Effector memory CD8-positive, alpha-beta T cell (primary cell): ENCODE results near the gene KRTAP10-12.

Experiments used
- ATAC-seq: fragments of 150-1000 bp; cut with Tn5 transposase; replicated peaks from 2 replicates; pipeline ENCODE4 v1.10.0; 2021; ENCODE audit warnings: mild to moderate bottlenecking, moderate library complexity
- DNase-seq, 3 experiments: peaks; one replicate each; pipeline ENCODE4 v3.0.0; 2021
- H3K27ac Mint-ChIP-seq, 2 donors: one replicate each; pipeline ENCODE4 v1.8.0; 2022; ENCODE audit warnings: mild to moderate bottlenecking in 2 of 2, mixed read lengths in 2 of 2, moderate library complexity in 2 of 2
- H3K27me3 Mint-ChIP-seq, 2 donors: one replicate each; pipeline ENCODE4 v1.8.0; 2022; ENCODE audit warnings: mixed read lengths in 2 of 2
- H3K36me3 Mint-ChIP-seq: one replicate; pipeline ENCODE4 v1.8.0; 2022; ENCODE audit warnings: mild to moderate bottlenecking, moderate library complexity, mixed read lengths; ENCODE audit not compliant: insufficient read depth
- H3K4me1 Mint-ChIP-seq, 2 donors: one replicate each; pipeline ENCODE4 v1.8.0; 2022; ENCODE audit warnings: low read depth in 2 of 2, mixed read lengths in 2 of 2
- H3K4me3 Mint-ChIP-seq, 2 donors: one replicate each; pipeline ENCODE4 v1.8.0; 2022; ENCODE audit warnings: mild to moderate bottlenecking in 2 of 2, mixed read lengths in 2 of 2, moderate library complexity in 2 of 2
- H3K9me3 Mint-ChIP-seq, 2 donors: one replicate each; pipeline ENCODE4 v1.8.0; 2022; ENCODE audit warnings: mixed read lengths in 2 of 2

Gene KRTAP10-12

GRCh38 chr21:44713846-44714245, 16.9 kb downstream of the KRTAP10-12 start:
- no peak for DNase-seq
- H3K9me3 Mint-ChIP-seq, result no peaks in the 10 kb centered on the region
- peaks cover 68 to 80% of the 10 kb centered on the region in 2 donors for H3K27me3 Mint-ChIP-seq
- H3K4me1 Mint-ChIP-seq, result peaks cover 20 to 31% of the 10 kb centered on the region in 2 donors
- H3K36me3 Mint-ChIP-seq, result no peaks in the 10 kb centered on the region
- no peak overlapping the region for H3K4me3 Mint-ChIP-seq
- ATAC-seq, result no peak
- H3K27ac Mint-ChIP-seq, result no peak overlapping the region

GRCh38 chr21:44714905-44715304, 17.9 kb downstream of the KRTAP10-12 start:
- H3K4me3 Mint-ChIP-seq, result no peak overlapping the region
- H3K4me1 Mint-ChIP-seq, result peaks cover 9 to 22% of the 10 kb centered on the region in 2 donors
- no peaks in the 10 kb centered on the region for H3K36me3 Mint-ChIP-seq
- H3K27me3 Mint-ChIP-seq, result peaks cover 67 to 80% of the 10 kb centered on the region in 2 donors
- DNase-seq, result no peak
- H3K27ac Mint-ChIP-seq, result no peak overlapping the region
- ATAC-seq, result no peak
- no peaks in the 10 kb centered on the region for H3K9me3 Mint-ChIP-seq

GRCh38 chr21:44716984-44717383, 20.0 kb downstream of the KRTAP10-12 start:
- H3K4me1 Mint-ChIP-seq, result peaks cover 5 to 8% of the 10 kb centered on the region in 2 donors
- no peaks in the 10 kb centered on the region for H3K36me3 Mint-ChIP-seq
- no peak overlapping the region for H3K4me3 Mint-ChIP-seq
- DNase-seq (no peak), ATAC-seq (no peak)
- H3K27me3 Mint-ChIP-seq, result peaks cover 54 to 77% of the 10 kb centered on the region in 2 donors
- no peaks in the 10 kb centered on the region for H3K9me3 Mint-ChIP-seq
- no peak overlapping the region for H3K27ac Mint-ChIP-seq

GRCh38 chr21:44718093-44718492, 21.1 kb downstream of the KRTAP10-12 start:
- H3K27me3 Mint-ChIP-seq, result peaks cover 52 to 74% of the 10 kb centered on the region in 2 donors
- DNase-seq (no peak), ATAC-seq (no peak)
- no peaks in the 10 kb centered on the region for H3K9me3 Mint-ChIP-seq
- peaks cover 11% of the 10 kb centered on the region in 2 donors for H3K4me1 Mint-ChIP-seq
- H3K36me3 Mint-ChIP-seq, result no peaks in the 10 kb centered on the region
- H3K4me3 Mint-ChIP-seq, result no peak overlapping the region
- no peak overlapping the region for H3K27ac Mint-ChIP-seq

- peaks cover 51 to 74% of the 10 kb centered on the region in 2 donors for H3K27me3 Mint-ChIP-seq
- H3K36me3 Mint-ChIP-seq, result no peaks in the 10 kb centered on the region
- H3K27ac Mint-ChIP-seq, result no peak overlapping the region
- H3K9me3 Mint-ChIP-seq, result no peaks in the 10 kb centered on the region
- ATAC-seq, result no peak
- H3K4me1 Mint-ChIP-seq, result peaks cover 14 to 15% of the 10 kb centered on the region in 2 donors
- H3K4me3 Mint-ChIP-seq, result no peak overlapping the region
- DNase-seq, result no peak
Observed at GRCh38 chr21:44718571-44718970, 21.6 kb downstream of the KRTAP10-12 start.

- ATAC-seq (no peak), DNase-seq (no peak)
- H3K27me3 Mint-ChIP-seq, result peaks cover 41 to 71% of the 10 kb centered on the region in 2 donors
- no peak overlapping the region for H3K4me3 Mint-ChIP-seq
- H3K4me1 Mint-ChIP-seq, result peaks cover 11 to 14% of the 10 kb centered on the region in 2 donors
- no peaks in the 10 kb centered on the region for H3K9me3 Mint-ChIP-seq
- no peak overlapping the region for H3K27ac Mint-ChIP-seq
- H3K36me3 Mint-ChIP-seq, result no peaks in the 10 kb centered on the region
Observed at GRCh38 chr21:44720170-44720569, 23.2 kb downstream of the KRTAP10-12 start.

- DNase-seq (no peak), ATAC-seq (no peak)
- Mint-ChIP-seq H3K36me3 (no peaks in the 10 kb centered on the region), H3K4me3 (peak overlapping the region; percentile 73 to 80), H3K27ac (peak overlapping the region; percentile 25 to 79), H3K27me3 (peaks cover 41 to 85% of the 10 kb centered on the region in 2 donors), H3K9me3 (no peaks in the 10 kb centered on the region), H3K4me1 (peaks cover 12 to 14% of the 10 kb centered on the region in 2 donors)
Observed at GRCh38 chr21:44722731-44723130, 25.8 kb downstream of the KRTAP10-12 start.

- ATAC-seq (peak; percentile 82), DNase-seq (peak in 2 of 3 experiments; percentile 29 to 33)
- peaks cover 14 to 16% of the 10 kb centered on the region in 2 donors for H3K4me1 Mint-ChIP-seq
- H3K27me3 Mint-ChIP-seq, result peaks cover 34 to 85% of the 10 kb centered on the region in 2 donors
- no peaks in the 10 kb centered on the region for H3K36me3 Mint-ChIP-seq
- H3K27ac Mint-ChIP-seq, result peak overlapping the region; percentile 25 to 79
- H3K4me3 Mint-ChIP-seq, result peak overlapping the region; percentile 73 to 80
- H3K9me3 Mint-ChIP-seq, result no peaks in the 10 kb centered on the region
Observed at GRCh38 chr21:44723177-44724131, 26.5 kb downstream of the KRTAP10-12 start.

GRCh38 chr21:44724196-44724595, 27.2 kb downstream of the KRTAP10-12 start:
- peak overlapping the region in 1 of 2 donors; percentile 42 for H3K4me3 Mint-ChIP-seq
- H3K27me3 Mint-ChIP-seq, result peaks cover 27 to 78% of the 10 kb centered on the region in 2 donors
- no peak for ATAC-seq
- H3K9me3 Mint-ChIP-seq, result no peaks in the 10 kb centered on the region
- no peak for DNase-seq
- H3K4me1 Mint-ChIP-seq, result peaks cover 14 to 16% of the 10 kb centered on the region in 2 donors
- H3K36me3 Mint-ChIP-seq, result no peaks in the 10 kb centered on the region
- H3K27ac Mint-ChIP-seq, result peak overlapping the region in 1 of 2 donors; percentile 65

- no peak overlapping the region for H3K27ac Mint-ChIP-seq
- ATAC-seq (no peak), DNase-seq (no peak)
- no peaks in the 10 kb centered on the region for H3K9me3 Mint-ChIP-seq
- no peaks in the 10 kb centered on the region for H3K36me3 Mint-ChIP-seq
- peaks cover 21 to 73% of the 10 kb centered on the region in 2 donors for H3K27me3 Mint-ChIP-seq
- H3K4me3 Mint-ChIP-seq, result no peak overlapping the region
- peaks cover 14 to 16% of the 10 kb centered on the region in 2 donors for H3K4me1 Mint-ChIP-seq
Observed at GRCh38 chr21:44724926-44725325, 28.0 kb downstream of the KRTAP10-12 start.

- Mint-ChIP-seq H3K27ac (no peak overlapping the region), H3K9me3 (no peaks in the 10 kb centered on the region), H3K27me3 (peaks cover 25 to 68% of the 10 kb centered on the region in 2 donors), H3K4me3 (no peak overlapping the region), H3K4me1 (peaks cover 16 to 18% of the 10 kb centered on the region in 2 donors), H3K36me3 (no peaks in the 10 kb centered on the region)
- DNase-seq (no peak), ATAC-seq (no peak)
Observed at GRCh38 chr21:44726826-44727225, 29.9 kb downstream of the KRTAP10-12 start.

GRCh38 chr21:44727321-44727720, 30.3 kb downstream of the KRTAP10-12 start:
- DNase-seq, result no peak
- H3K36me3 Mint-ChIP-seq, result no peaks in the 10 kb centered on the region
- peaks cover 16 to 18% of the 10 kb centered on the region in 2 donors for H3K4me1 Mint-ChIP-seq
- H3K4me3 Mint-ChIP-seq, result no peak overlapping the region
- peak overlapping the region in 1 of 2 donors; percentile 79 for H3K27ac Mint-ChIP-seq
- ATAC-seq, result no peak
- H3K27me3 Mint-ChIP-seq, result peaks cover 30 to 72% of the 10 kb centered on the region in 2 donors
- H3K9me3 Mint-ChIP-seq, result no peaks in the 10 kb centered on the region

GRCh38 chr21:44727757-44728156, 30.8 kb downstream of the KRTAP10-12 start:
- no peaks in the 10 kb centered on the region for H3K9me3 Mint-ChIP-seq
- DNase-seq (no peak), ATAC-seq (no peak)
- H3K36me3 Mint-ChIP-seq, result no peaks in the 10 kb centered on the region
- peak overlapping the region in 1 of 2 donors; percentile 79 for H3K27ac Mint-ChIP-seq
- no peak overlapping the region for H3K4me3 Mint-ChIP-seq
- H3K27me3 Mint-ChIP-seq, result peaks cover 27 to 70% of the 10 kb centered on the region in 2 donors
- H3K4me1 Mint-ChIP-seq, result peaks cover 13 to 16% of the 10 kb centered on the region in 2 donors

GRCh38 chr21:44728716-44729115, 31.7 kb downstream of the KRTAP10-12 start:
- Mint-ChIP-seq H3K36me3 (no peaks in the 10 kb centered on the region), H3K27ac (no peak overlapping the region), H3K4me3 (no peak overlapping the region), H3K9me3 (no peaks in the 10 kb centered on the region), H3K4me1 (peaks cover 7 to 8% of the 10 kb centered on the region in 2 donors), H3K27me3 (peaks cover 20 to 70% of the 10 kb centered on the region in 2 donors)
- ATAC-seq (no peak), DNase-seq (no peak)
